Neural cell (in vitro differentiated cells): Measurements from ENCODE around the gene STK24.

Experiments used
- EZH2 ChIP-seq: fragments of 200-600, 300-800 bp; shearing (Covaris generic), sonication (generic); IDR thresholded peaks from 2 replicates; pipeline ENCODE4 v1.6.1; 2014; ENCODE audit warnings: antibody characterized with exemption, low read length, borderline replicate concordance, mild to moderate bottlenecking; ENCODE audit not compliant: insufficient read depth, poor library complexity, severe bottlenecking
- MXI1 ChIP-seq: fragments of 450-650 bp; conservative IDR thresholded peaks from 2 replicates; pipeline ENCODE4 v1.6.1; 2014; ENCODE audit warnings: antibody characterized with exemption, mild to moderate bottlenecking; ENCODE audit not compliant: poor library complexity, severe bottlenecking
- TF ChIP-seq, protein P1 (sequence below): fragments of 450-650 bp; IDR thresholded peaks from 2 replicates; pipeline ENCODE4 v1.5.1; 2014; ENCODE audit warnings: antibody characterized with exemption, mild to moderate bottlenecking, moderate library complexity; ENCODE audit not compliant: poor library complexity, severe bottlenecking
- TF ChIP-seq, protein P2 (sequence below): IDR thresholded peaks from 2 replicates; pipeline ENCODE4 v1.6.1; 2012; ENCODE audit warnings: borderline replicate concordance

DNA sequence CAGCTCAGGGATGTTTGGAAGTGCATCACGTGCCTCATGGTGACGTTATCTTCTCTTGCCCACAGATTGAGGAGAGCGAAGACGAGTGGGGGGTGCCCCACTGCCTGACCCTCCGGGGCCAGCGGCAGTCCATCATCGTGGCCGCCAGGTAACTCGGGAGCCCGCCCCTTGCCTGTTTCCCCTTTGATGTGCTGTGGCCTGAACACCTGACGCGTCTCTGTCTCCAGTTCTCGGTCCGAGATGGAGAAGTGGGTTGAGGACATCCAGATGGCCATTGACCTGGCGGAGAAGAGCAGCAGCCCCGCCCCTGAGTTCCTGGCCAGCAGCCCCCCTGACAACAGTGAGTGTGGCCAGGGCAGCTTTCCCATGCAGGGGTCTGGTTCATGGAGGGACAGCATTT lies 137.0 kb downstream of the STK24 start:
- TF ChIP-seq, protein P1, sequence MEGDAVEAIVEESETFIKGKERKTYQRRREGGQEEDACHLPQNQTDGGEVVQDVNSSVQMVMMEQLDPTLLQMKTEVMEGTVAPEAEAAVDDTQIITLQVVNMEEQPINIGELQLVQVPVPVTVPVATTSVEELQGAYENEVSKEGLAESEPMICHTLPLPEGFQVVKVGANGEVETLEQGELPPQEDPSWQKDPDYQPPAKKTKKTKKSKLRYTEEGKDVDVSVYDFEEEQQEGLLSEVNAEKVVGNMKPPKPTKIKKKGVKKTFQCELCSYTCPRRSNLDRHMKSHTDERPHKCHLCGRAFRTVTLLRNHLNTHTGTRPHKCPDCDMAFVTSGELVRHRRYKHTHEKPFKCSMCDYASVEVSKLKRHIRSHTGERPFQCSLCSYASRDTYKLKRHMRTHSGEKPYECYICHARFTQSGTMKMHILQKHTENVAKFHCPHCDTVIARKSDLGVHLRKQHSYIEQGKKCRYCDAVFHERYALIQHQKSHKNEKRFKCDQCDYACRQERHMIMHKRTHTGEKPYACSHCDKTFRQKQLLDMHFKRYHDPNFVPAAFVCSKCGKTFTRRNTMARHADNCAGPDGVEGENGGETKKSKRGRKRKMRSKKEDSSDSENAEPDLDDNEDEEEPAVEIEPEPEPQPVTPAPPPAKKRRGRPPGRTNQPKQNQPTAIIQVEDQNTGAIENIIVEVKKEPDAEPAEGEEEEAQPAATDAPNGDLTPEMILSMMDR, result no peak
- TF ChIP-seq MXI1 (no peak), EZH2 (no peak)
- TF ChIP-seq, protein P2, sequence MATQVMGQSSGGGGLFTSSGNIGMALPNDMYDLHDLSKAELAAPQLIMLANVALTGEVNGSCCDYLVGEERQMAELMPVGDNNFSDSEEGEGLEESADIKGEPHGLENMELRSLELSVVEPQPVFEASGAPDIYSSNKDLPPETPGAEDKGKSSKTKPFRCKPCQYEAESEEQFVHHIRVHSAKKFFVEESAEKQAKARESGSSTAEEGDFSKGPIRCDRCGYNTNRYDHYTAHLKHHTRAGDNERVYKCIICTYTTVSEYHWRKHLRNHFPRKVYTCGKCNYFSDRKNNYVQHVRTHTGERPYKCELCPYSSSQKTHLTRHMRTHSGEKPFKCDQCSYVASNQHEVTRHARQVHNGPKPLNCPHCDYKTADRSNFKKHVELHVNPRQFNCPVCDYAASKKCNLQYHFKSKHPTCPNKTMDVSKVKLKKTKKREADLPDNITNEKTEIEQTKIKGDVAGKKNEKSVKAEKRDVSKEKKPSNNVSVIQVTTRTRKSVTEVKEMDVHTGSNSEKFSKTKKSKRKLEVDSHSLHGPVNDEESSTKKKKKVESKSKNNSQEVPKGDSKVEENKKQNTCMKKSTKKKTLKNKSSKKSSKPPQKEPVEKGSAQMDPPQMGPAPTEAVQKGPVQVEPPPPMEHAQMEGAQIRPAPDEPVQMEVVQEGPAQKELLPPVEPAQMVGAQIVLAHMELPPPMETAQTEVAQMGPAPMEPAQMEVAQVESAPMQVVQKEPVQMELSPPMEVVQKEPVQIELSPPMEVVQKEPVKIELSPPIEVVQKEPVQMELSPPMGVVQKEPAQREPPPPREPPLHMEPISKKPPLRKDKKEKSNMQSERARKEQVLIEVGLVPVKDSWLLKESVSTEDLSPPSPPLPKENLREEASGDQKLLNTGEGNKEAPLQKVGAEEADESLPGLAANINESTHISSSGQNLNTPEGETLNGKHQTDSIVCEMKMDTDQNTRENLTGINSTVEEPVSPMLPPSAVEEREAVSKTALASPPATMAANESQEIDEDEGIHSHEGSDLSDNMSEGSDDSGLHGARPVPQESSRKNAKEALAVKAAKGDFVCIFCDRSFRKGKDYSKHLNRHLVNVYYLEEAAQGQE, result no peak
